SK-N-SH treated with all-trans-retinoic acid at 6 μM for 48 hours (cell line): ENCODE measurements around the gene TAC4.

Source experiments
- ATAC-seq: fragments of 200-7000 bp; cut with Tn5 transposase; 3 replicates; pipeline ENCODE4 v1.9.1; 2020; ENCODE audit warnings: mild to moderate bottlenecking, moderate library complexity
- ARNTL ChIP-seq: fragments of 450-650 bp; formaldehyde crosslinking; IDR thresholded peaks from 2 replicates; pipeline ENCODE4 v1.5.0; 2020; ENCODE audit warnings: low read depth, mild to moderate bottlenecking, moderate library complexity, borderline replicate concordance
- BACH2 ChIP-seq: fragments of 250-450 bp; sonication (Bioruptor Pico); IDR thresholded peaks from 2 replicates; pipeline ENCODE4 v1.9.0; 2021; ENCODE audit warnings: mild to moderate bottlenecking, borderline replicate concordance
- CREB5 ChIP-seq: fragments of 250-450 bp; sonication (Bioruptor Pico); IDR thresholded peaks from 2 replicates; pipeline ENCODE4 v1.5.1; 2020; ENCODE audit warnings: low read depth, mild to moderate bottlenecking, moderate library complexity
- CSDC2 ChIP-seq: fragments of 250-450 bp; sonication (Bioruptor Pico); IDR thresholded peaks from 2 replicates; pipeline ENCODE4 v1.5.0; 2020; ENCODE audit warnings: mild to moderate bottlenecking, moderate library complexity
- CSRNP3 ChIP-seq: fragments of 250-450 bp; sonication (Bioruptor Pico); IDR thresholded peaks from 2 replicates; pipeline ENCODE4 v1.5.1; 2021; ENCODE audit warnings: mild to moderate bottlenecking, moderate library complexity
- GLIS3 ChIP-seq: fragments of 250-450 bp; sonication (Bioruptor Pico); IDR thresholded peaks from 2 replicates; pipeline ENCODE4 v1.5.0; 2020; ENCODE audit warnings: mild to moderate bottlenecking, moderate library complexity
- PATZ1 ChIP-seq: fragments of 250-450 bp; sonication (Bioruptor Pico); IDR thresholded peaks from 2 replicates; pipeline ENCODE4 v1.8.0; 2020; ENCODE audit warnings: mild to moderate bottlenecking, moderate library complexity, borderline replicate concordance
- POU6F1 ChIP-seq: fragments of 250-450 bp; sonication (Bioruptor Pico); IDR thresholded peaks from 2 replicates; pipeline ENCODE4 v1.8.0; 2021; ENCODE audit warnings: low read depth, mild to moderate bottlenecking, moderate library complexity, borderline replicate concordance
- PPARA ChIP-seq: fragments of 250-450 bp; sonication (Bioruptor Pico); IDR thresholded peaks from 2 replicates; pipeline ENCODE4 v1.5.0; 2020; ENCODE audit warnings: mild to moderate bottlenecking, borderline replicate concordance
- SNAI2 ChIP-seq: fragments of 250-450 bp; sonication (Bioruptor Pico); IDR thresholded peaks from 2 replicates; pipeline ENCODE4 v1.5.0; 2020; ENCODE audit warnings: mild to moderate bottlenecking, moderate library complexity
- TCF4 ChIP-seq: fragments of 250-450 bp; sonication (Bioruptor Pico); IDR thresholded peaks from 2 replicates; pipeline ENCODE4 v1.8.0; 2021; ENCODE audit warnings: mild to moderate bottlenecking, moderate library complexity, borderline replicate concordance
- TOX ChIP-seq: fragments of 250-450 bp; sonication (Bioruptor Pico); IDR thresholded peaks from 2 replicates; pipeline ENCODE4 v1.8.0; 2021; ENCODE audit warnings: mild to moderate bottlenecking, moderate library complexity, borderline replicate concordance
- TSHZ2 ChIP-seq: fragments of 250-450 bp; sonication (Bioruptor Pico); IDR thresholded peaks from 2 replicates; pipeline ENCODE4 v1.5.0; 2020; ENCODE audit warnings: mild to moderate bottlenecking, moderate library complexity
- ZFP30 ChIP-seq: fragments of 450-650 bp; formaldehyde crosslinking; IDR thresholded peaks from 2 replicates; pipeline ENCODE4 v1.5.0; 2022; ENCODE audit warnings: mild to moderate bottlenecking, moderate library complexity
- ZNF70 ChIP-seq: fragments of 450-650 bp; formaldehyde crosslinking; IDR thresholded peaks from 2 replicates; pipeline ENCODE4 v1.5.0; 2020; ENCODE audit warnings: mild to moderate bottlenecking, moderate library complexity
- ZNF8 ChIP-seq: fragments of 450-650 bp; formaldehyde crosslinking; IDR thresholded peaks from 2 replicates; pipeline ENCODE4 v1.5.0; 2020; ENCODE audit warnings: mild to moderate bottlenecking, moderate library complexity

The TAC4 gene

GRCh38 chr17:49894761-49895160, 46.9 kb upstream of the TAC4 start (continued):
- TF ChIP-seq TSHZ2 (CRISPR knock-in tag) (no peak), CSDC2 (CRISPR knock-in tag) (no peak), ARNTL (CRISPR knock-in tag) (no peak), CSRNP3 (CRISPR knock-in tag) (no peak)

- TF ChIP-seq ZFP30 (CRISPR knock-in tag): no peak
- TF ChIP-seq BACH2: no peak
- no peak for TF ChIP-seq GLIS3
- no peak for TF ChIP-seq TOX
- TF ChIP-seq PATZ1 (CRISPR knock-in tag): no peak
- TF ChIP-seq ZNF8: no peak
- TF ChIP-seq SNAI2: no peak
- TF ChIP-seq CSRNP3 (CRISPR knock-in tag): no peak
- no peak for ATAC-seq
Observed at GRCh38 chr17:49891694-49892389, 44.0 kb upstream of the TAC4 start.

GRCh38 chr17:49891271-49891670, 43.4 kb upstream of the TAC4 start:
- no peak for TF ChIP-seq TSHZ2 (CRISPR knock-in tag)
- TF ChIP-seq ZNF70 (CRISPR knock-in tag): no peak
- no peak for TF ChIP-seq CSRNP3 (CRISPR knock-in tag)
- no peak for TF ChIP-seq CREB5
- TF ChIP-seq ZNF8: no peak
- no peak for TF ChIP-seq ARNTL (CRISPR knock-in tag)
- TF ChIP-seq PPARA: no peak
- no peak for TF ChIP-seq POU6F1 (CRISPR knock-in tag)
- no peak for TF ChIP-seq TCF4 (CRISPR knock-in tag)
- TF ChIP-seq, all 23 proteins: peak for 0
- no peak for ATAC-seq
